AG09309 (cell line): ENCODE data around the gene GALNT8.

ENCODE experiments used
- DNase-seq: peaks from one replicate; pipeline ENCODE4 v3.0.0-alpha.2; 2010; ENCODE audit warnings: low read depth
- H3K4me3 ChIP-seq: 2 replicates; pipeline ENCODE4 v1.5.1; 2011; ENCODE audit warnings: mild to moderate bottlenecking, low read depth, low read length, moderate library complexity; ENCODE audit not compliant: control insufficient read depth
- TF ChIP-seq, protein P1 (sequence below): IDR thresholded peaks from 2 replicates; pipeline ENCODE4 v1.5.1; 2011; ENCODE audit warnings: mild to moderate bottlenecking, low read depth, low read length, inconsistent platforms; ENCODE audit not compliant: insufficient read depth, control insufficient read depth; ENCODE audit errors: missing control alignments

Gene GALNT8

DNA sequence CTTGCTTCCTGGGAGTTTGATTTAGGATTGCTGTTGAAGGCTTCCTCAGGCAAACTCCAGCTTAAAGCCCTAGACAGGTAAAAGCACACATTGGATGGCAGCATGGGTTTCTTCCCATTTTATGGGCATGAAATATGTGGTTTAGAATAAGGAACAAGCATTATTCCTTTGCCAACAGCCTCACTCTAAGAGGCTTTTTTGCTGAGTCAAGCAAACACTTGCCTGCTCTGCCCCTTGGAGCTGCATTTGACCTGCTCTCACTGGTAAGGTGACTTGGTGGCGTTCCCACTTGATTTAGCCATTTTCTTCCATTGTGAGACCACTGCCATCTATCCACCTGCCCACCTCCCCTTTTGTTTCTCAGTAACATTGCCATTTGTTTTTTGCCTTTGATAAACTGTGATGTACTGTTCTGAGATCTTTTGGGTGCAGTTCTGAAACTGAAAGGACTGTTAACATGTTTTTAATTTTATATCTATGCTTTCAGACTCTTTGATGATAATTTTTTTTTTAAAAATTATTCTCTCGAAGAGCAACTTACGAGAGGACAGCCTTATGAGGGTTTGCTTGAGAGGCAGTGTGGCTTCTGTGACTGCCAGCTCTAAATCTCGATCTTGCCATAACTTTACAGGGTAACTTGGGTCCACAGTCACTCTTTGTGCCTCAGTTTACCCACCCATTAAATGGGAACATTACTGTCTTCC lies 92.6 kb downstream of the GALNT8 start:
- TF ChIP-seq, protein P1, sequence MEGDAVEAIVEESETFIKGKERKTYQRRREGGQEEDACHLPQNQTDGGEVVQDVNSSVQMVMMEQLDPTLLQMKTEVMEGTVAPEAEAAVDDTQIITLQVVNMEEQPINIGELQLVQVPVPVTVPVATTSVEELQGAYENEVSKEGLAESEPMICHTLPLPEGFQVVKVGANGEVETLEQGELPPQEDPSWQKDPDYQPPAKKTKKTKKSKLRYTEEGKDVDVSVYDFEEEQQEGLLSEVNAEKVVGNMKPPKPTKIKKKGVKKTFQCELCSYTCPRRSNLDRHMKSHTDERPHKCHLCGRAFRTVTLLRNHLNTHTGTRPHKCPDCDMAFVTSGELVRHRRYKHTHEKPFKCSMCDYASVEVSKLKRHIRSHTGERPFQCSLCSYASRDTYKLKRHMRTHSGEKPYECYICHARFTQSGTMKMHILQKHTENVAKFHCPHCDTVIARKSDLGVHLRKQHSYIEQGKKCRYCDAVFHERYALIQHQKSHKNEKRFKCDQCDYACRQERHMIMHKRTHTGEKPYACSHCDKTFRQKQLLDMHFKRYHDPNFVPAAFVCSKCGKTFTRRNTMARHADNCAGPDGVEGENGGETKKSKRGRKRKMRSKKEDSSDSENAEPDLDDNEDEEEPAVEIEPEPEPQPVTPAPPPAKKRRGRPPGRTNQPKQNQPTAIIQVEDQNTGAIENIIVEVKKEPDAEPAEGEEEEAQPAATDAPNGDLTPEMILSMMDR = no peak

DNA sequence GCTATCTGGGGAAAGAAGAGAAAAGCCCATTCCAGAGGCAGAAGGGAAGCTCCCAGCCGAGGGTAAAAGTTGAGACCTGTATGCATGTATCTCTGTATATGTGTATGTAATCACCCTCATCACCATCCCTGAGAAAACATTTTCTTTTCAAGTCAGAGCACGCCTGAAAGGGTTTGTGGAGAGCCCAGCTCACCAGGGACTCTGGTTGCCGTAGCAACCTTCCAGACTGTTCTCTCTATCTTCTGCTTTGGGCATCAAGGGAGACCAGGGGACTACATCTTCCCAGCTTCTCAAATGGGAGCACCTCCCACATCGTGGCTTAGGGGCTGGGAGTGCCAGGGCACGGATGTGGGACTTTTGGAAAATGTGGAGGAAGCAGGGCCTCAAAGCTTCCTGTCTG lies 93.5 kb downstream of the GALNT8 start:
- TF ChIP-seq, protein P1 = no peak
- no peak for DNase-seq
- no peak overlapping the region for H3K4me3 ChIP-seq

More for the DNA sequence above, 92.6 kb downstream of the GALNT8 start:
- DNase-seq = no peak
- no peak overlapping the region for H3K4me3 ChIP-seq

DNA sequence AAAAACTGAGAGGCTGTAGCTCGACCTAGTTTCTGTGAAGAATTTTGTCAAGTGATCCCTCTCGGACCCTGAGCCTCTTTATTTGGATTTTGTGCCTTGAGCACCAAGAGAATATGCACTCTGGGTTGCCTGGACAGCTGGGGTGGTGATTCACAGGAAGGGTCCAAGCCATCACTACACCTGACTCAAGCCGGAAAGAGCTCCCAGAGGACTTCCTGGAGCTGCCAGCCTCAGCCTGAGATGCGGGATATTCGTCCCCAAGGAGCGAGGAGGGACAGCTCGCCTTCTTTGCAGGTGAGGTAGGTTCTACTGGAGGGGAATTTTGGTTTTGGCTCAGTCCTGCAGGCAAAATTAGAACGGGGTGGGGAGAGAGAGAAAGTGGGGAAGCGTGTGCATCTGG lies 94.3 kb downstream of the GALNT8 start:
- no peak overlapping the region for H3K4me3 ChIP-seq
- DNase-seq = no peak

DNA sequence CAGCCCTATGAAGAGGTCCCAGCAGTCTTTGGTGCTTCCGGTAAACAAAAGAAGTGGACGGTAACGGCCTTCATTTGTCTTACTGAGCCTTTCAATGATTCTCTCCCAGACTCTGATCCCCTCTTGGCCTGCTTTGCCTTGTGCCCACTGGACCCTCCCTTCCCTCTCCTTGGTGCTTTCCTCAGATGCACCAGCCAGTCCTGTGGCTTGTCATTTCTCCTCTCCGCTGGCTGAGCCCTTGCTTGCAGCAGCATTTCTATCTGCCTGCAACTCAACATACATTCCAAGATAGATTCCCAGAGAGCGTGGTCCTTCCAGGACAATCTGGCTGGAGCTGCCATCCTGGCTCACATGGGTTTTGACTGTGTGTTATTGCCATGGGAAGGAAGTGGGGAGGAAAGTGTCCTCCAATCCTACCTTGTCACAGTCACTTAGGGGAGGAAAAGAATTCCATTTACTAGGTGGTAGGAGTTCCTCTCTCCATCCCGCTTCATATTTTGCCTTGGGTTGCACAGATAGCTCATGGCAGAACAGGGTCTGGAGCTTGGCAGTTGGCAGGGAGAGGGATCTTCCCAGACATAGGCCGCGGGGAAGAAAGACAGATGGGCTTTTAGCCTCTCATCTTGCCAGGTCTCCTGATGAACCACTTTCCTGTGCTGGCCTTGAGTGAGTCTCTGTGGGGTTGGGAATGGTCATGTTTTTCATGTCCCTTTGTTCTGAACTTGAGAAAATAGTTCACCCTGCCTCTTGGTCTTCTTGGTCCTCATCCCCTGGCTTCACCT lies 96.7 kb downstream of the GALNT8 start:
- TF ChIP-seq, protein P1 = no peak

More for the DNA sequence above, 94.3 kb downstream of the GALNT8 start:
- TF ChIP-seq, protein P1 = no peak

DNA sequence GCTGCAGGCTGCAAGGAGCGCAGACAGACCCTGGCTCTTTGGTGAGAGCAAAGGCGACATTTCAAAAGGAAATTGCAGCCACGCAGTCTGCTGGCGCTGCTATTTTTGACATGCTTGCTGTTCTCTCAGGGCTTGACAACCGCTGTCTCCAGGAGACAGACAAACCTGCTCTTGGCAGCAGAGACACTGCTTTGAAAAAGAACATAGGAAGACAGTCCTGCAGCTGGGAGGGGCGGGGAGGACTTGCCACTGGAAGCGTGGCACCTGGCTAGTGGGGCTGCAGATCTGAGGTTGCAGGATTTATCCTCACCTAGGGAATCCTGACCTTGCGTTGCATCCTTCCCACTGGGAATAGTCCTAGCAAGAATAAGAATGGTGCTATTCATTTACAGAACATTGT lies 97.7 kb downstream of the GALNT8 start:
- TF ChIP-seq, protein P1 = no peak
- no peak overlapping the region for H3K4me3 ChIP-seq
- no peak for DNase-seq

More for the DNA sequence above, 96.7 kb downstream of the GALNT8 start:
- no peak overlapping the region for H3K4me3 ChIP-seq
- no peak for DNase-seq

DNA sequence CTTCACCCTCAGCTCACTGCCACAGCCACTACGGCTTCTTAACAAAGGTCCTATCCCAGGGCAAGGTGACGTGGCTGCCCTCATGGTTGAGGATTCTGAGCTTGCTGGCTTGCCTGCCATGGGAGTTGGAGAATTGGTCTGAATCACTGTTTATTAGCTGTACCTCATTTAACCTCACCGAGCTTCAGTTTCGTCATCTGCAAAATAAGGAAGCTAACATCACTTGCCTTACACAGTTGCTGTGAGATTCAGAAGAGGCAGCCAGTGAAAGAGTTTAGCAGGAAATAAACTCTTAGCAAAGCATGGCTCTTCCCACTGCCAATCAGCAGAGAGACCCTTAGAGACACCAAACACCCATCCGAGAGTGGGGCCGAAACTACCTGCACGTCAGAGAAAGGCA lies 99.5 kb downstream of the GALNT8 start:
- H3K4me3 ChIP-seq = no peak overlapping the region
- peak; percentile 20 for DNase-seq
- TF ChIP-seq, protein P1 = no peak
